ENCODE measurements around the gene FDXR. TPM values are rescaled to one million over a fixed set of nuclear protein-coding genes. Genes with fewer than 3 reads are reported as not detected.
A peak's percentile ranks its signal among the peaks of the same experiment; 100 is the strongest.

Gene FDXR
- total RNA-seq, 1 experiment from 2014 or later: 39.7 TPM

GRCh38 chr17:74852237-74853047 lies 20.4 kb downstream of the FDXR start:
- H3K56ac ChIP-seq (ENCODE audit: insufficient read length, low read depth, low read length): no peak overlapping the region
- peaks cover 9% of the 10 kb centered on the region for H3K23me2 ChIP-seq (ENCODE audit: insufficient read length, low read depth, low read length, poor library complexity, severe bottlenecking)
- peaks cover 39% of the 10 kb centered on the region for H3K27me3 ChIP-seq (ENCODE audit: insufficient read depth, low read length)
- no peak overlapping the region for H3K14ac ChIP-seq (ENCODE audit: insufficient read depth, low read length)
- no peak overlapping the region for H4K8ac ChIP-seq (replicated peaks; ENCODE audit: insufficient read length, low read depth, low read length)
- peak overlapping the region; percentile 75 for H3K4me2 ChIP-seq (ENCODE audit: insufficient read depth, insufficient read length, low read length)
- Mint-ChIP-seq H3K4me1 (peaks cover 8 to 11% of the 10 kb centered on the region in 2 experiments), H3K4me3 (peak overlapping the region; percentile 74 to 82), H3K27me3 (ENCODE audit: low read depth) (peaks cover 94% of the 10 kb centered on the region), H3K36me3 (ENCODE audit: insufficient read depth in 1 of 3, low read depth in 3 of 3) (no peaks in the 10 kb centered on the region), H3K9me3 (no peaks in the 10 kb centered on the region), H3K27ac (no peak overlapping the region; a peak in 1 of 7 replicates)
- H2BK20ac ChIP-seq (ENCODE audit: low read depth, low read length, poor library complexity, severe bottlenecking): no peak overlapping the region
- H2BK15ac ChIP-seq (ENCODE audit: low read depth, low read length): no peak overlapping the region; the same call in 1 of the 2 replicates
- no peak overlapping the region for H3K27ac ChIP-seq (ENCODE audit: insufficient read length, low read depth, low read length)
- no peaks in the 10 kb centered on the region for H4K20me1 ChIP-seq (ENCODE audit: control insufficient read depth, insufficient read depth, insufficient read length)
- no CpG with 5 or more reads among the region's 76 CpGs for WGBS (ENCODE audit: extremely low coverage, insufficient read length, low lambda C conversion rate)
- no peak overlapping the region for H3K18ac ChIP-seq (ENCODE audit: insufficient read length, low read depth, low read length)
- no peak overlapping the region for H4K5ac ChIP-seq (ENCODE audit: insufficient read length, low read depth, low read length)
- no peak overlapping the region for H2AFZ ChIP-seq (ENCODE audit: low read length)
- no peaks in the 10 kb centered on the region for H3K79me1 ChIP-seq (ENCODE audit: insufficient read depth, low read depth, low read length, poor library complexity, severe bottlenecking)
- H4K91ac ChIP-seq (ENCODE audit: insufficient read length, low read depth, low read length): no peak overlapping the region
- no peaks in the 10 kb centered on the region for H3K4me1 ChIP-seq (ENCODE audit: insufficient read depth, low read length)
- no peak overlapping the region for H3T11ph ChIP-seq (ENCODE audit: low read length)
- H3K9ac ChIP-seq (ENCODE audit: extremely low read depth, insufficient read length, low read length): peak overlapping the region; percentile 45
- no peak overlapping the region for H2BK5ac ChIP-seq (ENCODE audit: insufficient read length, low read length)
- no peak overlapping the region for H2AK5ac ChIP-seq (ENCODE audit: insufficient read length, low read length)
- no peaks in the 10 kb centered on the region for H3K9me3 ChIP-seq (ENCODE audit: control insufficient read depth, low read depth, low read length)
- no peak overlapping the region for H3K23ac ChIP-seq (ENCODE audit: insufficient read length, low read depth, low read length)
- no peaks in the 10 kb centered on the region for H3K79me2 ChIP-seq (ENCODE audit: insufficient read depth, low read length)
- no peak overlapping the region for H2BK12ac ChIP-seq (ENCODE audit: insufficient read length, low read depth, low read length)
- TF ChIP-seq CTCF (conservative IDR thresholded peaks at IDR 0.05): no peak
- H3K4ac ChIP-seq (ENCODE audit: low read depth, low read length): no peak overlapping the region
- DNase-seq: peak; percentile 98
- H2BK120ac ChIP-seq (ENCODE audit: low read depth, low read length, poor library complexity, severe bottlenecking): no peak overlapping the region

All from H9 (cell line).